ENCODE data around the gene MAGEA1. TPM values are rescaled to one million over a fixed set of nuclear protein-coding genes. Genes with fewer than 3 reads are reported as not detected.
A peak's percentile ranks its signal among the peaks of the same experiment; 100 is the strongest.
"Not testable (repeated sequence)": the region's sequence is repeated elsewhere in the genome, so short reads cannot be mapped to it uniquely, and the experiment has no call there.

The MAGEA1 gene
- not detected for polyA plus RNA-seq (2013, experiment 1 of 2; ENCODE audit: insufficient read length)
- polyA plus RNA-seq (2013, experiment 2 of 2; ENCODE audit: insufficient read length) = not detected

GRCh38 chrX:153179131-153179530 lies at the start of gene MAGEA1:
Gene MAGEA1, plus strand, starts transcription at chrX:153179284. Its CDS starts 3,106 bp downstream, at chrX:153182390.
- no peak for DNase-seq

- DNase-seq = not testable (repeated sequence)
Observed at GRCh38 chrX:153132924-153133323, 46.2 kb upstream of the MAGEA1 start.

- DNase-seq = not testable (repeated sequence)
Observed at GRCh38 chrX:153139074-153139473, 40.0 kb upstream of the MAGEA1 start.

GRCh38 chrX:153146288-153146687 lies 32.8 kb upstream of the MAGEA1 start:
- DNase-seq = not testable (repeated sequence)

GRCh38 chrX:153153516-153153915 lies 25.6 kb upstream of the MAGEA1 start:
- DNase-seq = no peak

- no peak for DNase-seq
Observed at GRCh38 chrX:153157450-153157849, 21.6 kb upstream of the MAGEA1 start.

- no peak for DNase-seq
Observed at GRCh38 chrX:153158319-153158718, 20.8 kb upstream of the MAGEA1 start.

- DNase-seq = no peak
Observed at GRCh38 chrX:153161952-153162351, 17.1 kb upstream of the MAGEA1 start.

- DNase-seq = no peak
Observed at GRCh38 chrX:153164733-153165132, 14.4 kb upstream of the MAGEA1 start.

GRCh38 chrX:153168423-153168822 lies 10.7 kb upstream of the MAGEA1 start:
- not testable (repeated sequence) for DNase-seq

GRCh38 chrX:153181822-153182221 lies 2.7 kb downstream of the MAGEA1 start:
- DNase-seq = no peak

GRCh38 chrX:153184787-153185186 lies 5.7 kb downstream of the MAGEA1 start:
- DNase-seq = no peak

GRCh38 chrX:153190381-153190780 lies 11.3 kb downstream of the MAGEA1 start:
- no peak for DNase-seq

- no peak for DNase-seq
Observed at GRCh38 chrX:153200462-153200861, 21.4 kb downstream of the MAGEA1 start.

GRCh38 chrX:153206425-153207046 lies 27.5 kb downstream of the MAGEA1 start:
- no peak for DNase-seq

- DNase-seq = no peak
Observed at GRCh38 chrX:153209347-153209746, 30.3 kb downstream of the MAGEA1 start.

- DNase-seq = no peak
Observed at GRCh38 chrX:153214934-153215333, 35.9 kb downstream of the MAGEA1 start.

GRCh38 chrX:153216926-153217325 lies 37.8 kb downstream of the MAGEA1 start:
- DNase-seq = no peak

- DNase-seq = no peak
Observed at GRCh38 chrX:153225438-153226098, 46.5 kb downstream of the MAGEA1 start.

- DNase-seq = peak; percentile 28
Observed at GRCh38 chrX:153226344-153227185, 47.5 kb downstream of the MAGEA1 start.
